Colonic mucosa (tissue), 2 donors: ENCODE results near the gene CRELD1. TPM values are rescaled to one million over a fixed set of nuclear protein-coding genes. Genes with fewer than 3 reads are reported as not detected.

Source experiments
- total RNA-seq, 2 donors: library from RNA; stranded (reverse); fragmentation: NEBNext Ultra II Directional in 1 of 2; extraction: Animal tissue kit (Norgen Biotek cat#: 25700) in 1 of 2; gene quantifications; one replicate each; pipeline ENCODE4 v1.2.1, GENCODE V29; 2021
- donor health status: DM: no; HTN: no; CAD: no.
- donor health status: DM: no; HTN: no; CAD: no.

The CRELD1 gene
- total RNA-seq, 2 donors from 2014 or later: 23.3 to 40.4 TPM

Other genes with a start within 250 kb of the CRELD1 start
- gene CPNE9, start 230.0 kb upstream of the CRELD1 start, total RNA-seq: not detected
- gene BRPF1, start 202.1 kb upstream of the CRELD1 start, total RNA-seq: 10 to 100 TPM; 13.6 to 18.7 TPM
- gene OGG1, start 183.9 kb upstream of the CRELD1 start, total RNA-seq: 10 to 100 TPM; 19.1 to 24.9 TPM
- gene CAMK1, start 163.9 kb upstream of the CRELD1 start, total RNA-seq: 10 to 100 TPM in 1 of 2 donors, 1 to 10 TPM in 1; 7.8 to 16.5 TPM
- gene TADA3, start 141.4 kb upstream of the CRELD1 start, total RNA-seq: 10 to 100 TPM; 60.1 to 66.4 TPM
- 100 to 1,000 TPM; 221 to 228 TPM for gene ARPC4, start 140.8 kb upstream of the CRELD1 start, total RNA-seq
- gene TTLL3, start 123.6 kb upstream of the CRELD1 start, total RNA-seq: 10 to 100 TPM; 25.0 to 28.7 TPM
- gene RPUSD3, start 89.8 kb upstream of the CRELD1 start, total RNA-seq: 10 to 100 TPM; 24.8 to 42.9 TPM
- gene CIDEC, start 53.6 kb upstream of the CRELD1 start, total RNA-seq: 1 to 10 TPM; 4.5 to 8.9 TPM
- gene JAGN1, start 43.2 kb upstream of the CRELD1 start, total RNA-seq: 10 to 100 TPM; 43.7 to 51.2 TPM
- gene IL17RE, start 31.0 kb upstream of the CRELD1 start, total RNA-seq: 10 to 100 TPM; 66.4 to 71.4 TPM
- 10 to 100 TPM; 21.2 to 26.8 TPM for gene IL17RC, start 16.7 kb upstream of the CRELD1 start, total RNA-seq
- gene PRRT3, start 18.6 kb downstream of the CRELD1 start, total RNA-seq: 1 to 10 TPM in 1 of 2 donors, under 1 TPM in 1; 0.96 to 1.1 TPM
- 10 to 100 TPM; 80.2 to 85.9 TPM for gene EMC3, start 53.0 kb downstream of the CRELD1 start, total RNA-seq
- gene FANCD2, start 92.6 kb downstream of the CRELD1 start, total RNA-seq: 10 to 100 TPM in 1 of 2 donors, 1 to 10 TPM in 1; 6.9 to 31.1 TPM
- gene FANCD2OS, start 174.4 kb downstream of the CRELD1 start, total RNA-seq: not detected
- gene BRK1, start 181.8 kb downstream of the CRELD1 start, total RNA-seq: 100 to 1,000 TPM; 104 to 105 TPM
- 10 to 100 TPM; 35.4 to 40.6 TPM for gene VHL, start 207.9 kb downstream of the CRELD1 start, total RNA-seq
- 1 to 10 TPM; 1.0 to 2.6 TPM for gene IRAK2, start 231.1 kb downstream of the CRELD1 start, total RNA-seq